GM12878 (cell line): Measurements from ENCODE around the gene ARHGEF38. TPM values are rescaled to one million over a fixed set of nuclear protein-coding genes. Genes with fewer than 3 reads are reported as not detected.

Experiments
- ATAC-seq: fragments of 200-7000 bp; cut with Tn5 transposase; 3 replicates; pipeline ENCODE4 v1.9.1; 2020; ENCODE audit warnings: mild to moderate bottlenecking, moderate library complexity
- BruUV-seq: library from RNA; stranded (reverse); fragments of 400-500 nt; replicated peaks from 2 replicates; lab custom pipeline; 2021; lab: Mats Ljungman, UMichigan
- CTCF ChIA-PET: fragments of 300-600 bp; sonication (Branson Sonifier 250); formaldehyde crosslinking; extraction: SDS; loops from one replicate; lab custom pipeline; 2021; ENCODE audit warnings: inconsistent platforms; lab: Yijun Ruan, JAX
- POLR2A ChIA-PET: fragments of 350-600 bp; formaldehyde crosslinking; extraction: SDS; loops from one replicate; lab custom pipeline; 2021; ENCODE audit warnings: inconsistent platforms; lab: Charles Lee
- RAD21 ChIA-PET: fragments of 300-600 bp; sonication (Branson Sonifier 250); formaldehyde crosslinking; loops from one replicate; lab custom pipeline; 2023; ENCODE audit warnings: antibody characterized with exemption; ENCODE audit not compliant: unreplicated experiment; lab: Charles Lee
- SMC1A ChIA-PET: fragments of 300-600 bp; sonication (Branson Sonifier 250); formaldehyde crosslinking; loops from one replicate; lab custom pipeline; 2023; ENCODE audit not compliant: unreplicated experiment, uncharacterized antibody; lab: Charles Lee
- DNase-seq: peaks from one replicate; pipeline ENCODE4 v3.0.0-alpha.2; 2011; ENCODE audit warnings: low read depth, low spot score
- FAIRE-seq: peaks from 3 replicates; lab custom pipeline; 2011; peaks lifted over from hg19 to GRCh38; lab: Jason Lieb, UNC
- H2AFZ ChIP-seq: 2 replicates; pipeline ENCODE4 v1.6.0; 2011; ENCODE audit warnings: low read depth, low read length, control low read depth; ENCODE audit not compliant: control insufficient read depth
- H3K27ac ChIP-seq: 2 replicates; pipeline ENCODE4 v1.5.1; 2011; ENCODE audit warnings: control low read depth; ENCODE audit not compliant: control insufficient read depth, insufficient read depth
- H3K27me3 ChIP-seq, 2 experiments: replicated peaks in 1 of 2; 2 replicates each; pipeline versions ENCODE4 v1.6.0 to v1.6.1; 2011; ENCODE audit warnings: low read length in 1 of 2; ENCODE audit not compliant: control insufficient read depth in 2 of 2, insufficient read depth in 2 of 2
- H3K36me3 ChIP-seq, 2 experiments: 2 replicates each; pipeline ENCODE4 v1.5.1; 2011; ENCODE audit warnings: low read length in 1 of 2; ENCODE audit not compliant: control insufficient read depth in 2 of 2, insufficient read depth in 2 of 2
- H3K4me1 ChIP-seq: 2 replicates; pipeline ENCODE4 v1.6.1; 2011; ENCODE audit warnings: mild to moderate bottlenecking, low read length, moderate library complexity, mixed read lengths; ENCODE audit not compliant: control insufficient read depth, insufficient read depth
- H3K4me2 ChIP-seq: 2 replicates; pipeline ENCODE4 v1.6.0; 2011; ENCODE audit warnings: control low read depth; ENCODE audit not compliant: control insufficient read depth, insufficient read depth
- H3K4me3 ChIP-seq: fragments of 200-600 bp; sonication (generic); 2 replicates; pipeline ENCODE4 v1.5.1; 2016
- H3K79me2 ChIP-seq: 2 replicates; pipeline ENCODE4 v1.6.0; 2011; ENCODE audit warnings: low read length; ENCODE audit not compliant: control insufficient read depth, insufficient read depth
- H3K9ac ChIP-seq: 2 replicates; pipeline ENCODE4 v1.8.0; 2011; ENCODE audit warnings: low read length, control low read depth, mixed read lengths; ENCODE audit not compliant: control insufficient read depth, insufficient read depth
- H3K9me3 ChIP-seq: replicated peaks from 3 replicates; pipeline ENCODE4 v1.5.1; 2011; ENCODE audit warnings: mild to moderate bottlenecking, low read length; ENCODE audit not compliant: control insufficient read depth, insufficient read depth
- H4K20me1 ChIP-seq: 2 replicates; pipeline ENCODE4 v1.6.0; 2011; ENCODE audit not compliant: control insufficient read depth, insufficient read depth
- BHLHE40 ChIP-seq, 2 experiments: fragments of 450-650 bp in 1 of 2; IDR thresholded peaks; 2 replicates each; pipeline ENCODE4 v1.6.1; 2011 to 2017; ENCODE audit warnings: low read depth in 2 of 2, borderline replicate concordance in 1 of 2, improper control_type of control experiment in 1 of 2, low read length in 1 of 2, mild to moderate bottlenecking in 1 of 2
- CEBPB ChIP-seq, 2 experiments: fragments of 150-350 bp in 1 of 2; IDR thresholded peaks; 2 replicates each; pipeline ENCODE4 v1.6.1; 2012 to 2014; ENCODE audit warnings: low read depth in 2 of 2, low read length in 2 of 2, borderline replicate concordance in 1 of 2, inconsistent platforms in 1 of 2
- CEBPZ ChIP-seq: fragments of 150-350 bp; IDR thresholded peaks from 2 replicates; pipeline ENCODE4 v1.6.1; 2016; ENCODE audit warnings: low read depth, low read length
- EGR1 ChIP-seq, 2 experiments: IDR thresholded peaks; 1 replicate in 1 of 2; 2 replicates in 1 of 2; pipeline ENCODE4 v1.6.1; 2011 to 2012; ENCODE audit warnings: low read depth in 2 of 2, low read length in 2 of 2, borderline replicate concordance in 1 of 2, mild to moderate bottlenecking in 1 of 2, moderate library complexity in 1 of 2
- ETV6 ChIP-seq, 2 experiments: fragments of 450-650 bp in 1 of 2; IDR thresholded peaks in 1 of 2; conservative IDR thresholded peaks in 1 of 2; 2 replicates each; pipeline ENCODE4 v1.6.1; 2014; ENCODE audit warnings: antibody characterized with exemption in 1 of 2, borderline replicate concordance in 1 of 2, low read depth in 1 of 2, mild to moderate bottlenecking in 1 of 2, moderate library complexity in 1 of 2
- FOXM1 ChIP-seq: IDR thresholded peaks from 2 replicates; pipeline ENCODE4 v1.6.1; 2012; ENCODE audit warnings: low read depth, mild to moderate bottlenecking, inconsistent platforms, low read length, moderate library complexity
- HDGF ChIP-seq: fragments of 450-650 bp; IDR thresholded peaks from 2 replicates; pipeline ENCODE4 v1.6.1; 2016; ENCODE audit warnings: antibody characterized with exemption
- IRF3 ChIP-seq: fragments of 450-650 bp; IDR thresholded peaks from 2 replicates; pipeline ENCODE4 v1.6.1; 2014; ENCODE audit warnings: mild to moderate bottlenecking
- JUNB ChIP-seq: IDR thresholded peaks from 2 replicates; pipeline ENCODE4 v1.6.1; 2016; ENCODE audit warnings: antibody characterized with exemption, mild to moderate bottlenecking
- PML ChIP-seq: IDR thresholded peaks from 2 replicates; pipeline ENCODE4 v1.6.1; 2012; ENCODE audit warnings: low read length, inconsistent platforms
- RBBP5 ChIP-seq: fragments of 200-600 bp; sonication (generic); conservative IDR thresholded peaks from 2 replicates; pipeline ENCODE4 v1.6.1; 2016
- RCOR1 ChIP-seq: conservative IDR thresholded peaks from 2 replicates; pipeline ENCODE4 v1.6.1; 2012; ENCODE audit warnings: low read depth, low read length, improper control_type of control experiment
- SMAD1 ChIP-seq: fragments of 450-650 bp; IDR thresholded peaks from 2 replicates; pipeline ENCODE4 v1.6.1; 2018; ENCODE audit warnings: mild to moderate bottlenecking, low read depth; ENCODE audit not compliant: partially characterized antibody
- SMC3 ChIP-seq: IDR thresholded peaks from 2 replicates; pipeline ENCODE4 v1.6.1; 2011; ENCODE audit warnings: low read length, improper control_type of control experiment, borderline replicate concordance
- SUZ12 ChIP-seq: fragments of 200-600 bp; sonication (generic); IDR thresholded peaks from one replicate; pipeline ENCODE4 v1.6.1; 2018; ENCODE audit warnings: antibody characterized with exemption, mild to moderate bottlenecking; ENCODE audit not compliant: unreplicated experiment
- WGBS: methylation state at CpG from one replicate; pipeline ENCODE4 v1.1.6; 2016; ENCODE audit warnings: low lambda C conversion rate; ENCODE audit not compliant: insufficient replicate concordance, insufficient coverage; ENCODE audit errors: missing lambda C conversion rate; 5-methylcytosine and 5-hydroxymethylcytosine counted together
- in situ Hi-C: fragments of 300-500 bp; cut with MboI; formaldehyde crosslinking; loops from 9 replicates; pipeline ENCODE4 v1.14.3; 2018; ENCODE audit warnings: mixed read lengths
- intact Hi-C: fragments of 100-400 bp; cut with micrococcal nuclease; formaldehyde crosslinking; loops from one replicate; pipeline ENCODE4 v1.14.2; 2022; ENCODE audit not compliant: unreplicated experiment
- polyA plus RNA-seq, 11 experiments: library from polyadenylated mRNA; depleted of rRNA in 4 of 11; unstranded in 6 of 11; stranded (reverse) in 5 of 11; fragments of >200 nt; fragmentation: Nextera tagmentation in 4 of 11; fragmentation: Illumina TruSeq in 1 of 11; extraction: Ambion mirVana in 4 of 11; extraction: Trizol in 1 of 11; gene quantifications; 1 replicate in 1 of 11; 2 replicates in 10 of 11; pipeline versions ENCODE4 v1.2.1 to v1.2.3, GENCODE V29; 2011 to 2016; ENCODE audit warnings: inconsistent platforms in 2 of 11, missing spikeins in 2 of 11, low read depth in 1 of 11
- total RNA-seq, 4 experiments: library from RNA; depleted of rRNA in 3 of 4; stranded (reverse); fragments of >200 nt in 3 of 4; fragmentation: Illumina TruSeq in 1 of 4; extraction: Trizol in 1 of 4; gene quantifications; 2 replicates each; pipeline versions ENCODE4 v1.2.1 to v1.2.3, GENCODE V29; 2013 to 2021
- TF ChIP-seq, protein P1 (sequence below): fragments of 450-650 bp; IDR thresholded peaks from 2 replicates; pipeline ENCODE4 v1.6.1; 2017; ENCODE audit warnings: mild to moderate bottlenecking, moderate library complexity

The ARHGEF38 gene
- total and polyA plus RNA-seq, 10 of the 15 experiments (the other 5 are each of a cell fraction or from before 2014, with no cell fraction given), result 0.01 to 1.1 (median 0.09) TPM; not detected in 2

- POLR2A ChIA-PET, result no interaction called here
- Histone ChIP-seq H3K27me3 (no peaks in the 10 kb centered on the region), H3K9me3 (no peaks in the 10 kb centered on the region), H3K9ac (no peak overlapping the region), H4K20me1 (no peaks in the 10 kb centered on the region), H3K36me3 (no peaks in the 10 kb centered on the region), H3K27ac (no peak overlapping the region), H3K4me3 (no peak overlapping the region), H3K4me2 (no peak overlapping the region), H2AFZ (no peak overlapping the region), H3K4me1 (peaks cover 8% of the 10 kb centered on the region; the same call in 1 of the 2 replicates), H3K79me2 (no peaks in the 10 kb centered on the region)
- WGBS, result 46% methylated on average over 2 of the region's 2 CpGs
- CTCF ChIA-PET, result interaction anchor here (1.6 to 2.5 kb wide), 2 partner anchors 11 to 156 kb away, joined by 7 to 12 read pairs; no protein-coding TSS in a partner anchor
- SMC1A ChIA-PET, result interaction anchor here (0.8 to 2.7 kb wide), 3 partner anchors 10 to 205 kb away, joined by 3 to 15 read pairs (median 4); no protein-coding TSS in a partner anchor
- BruUV-seq, result no TSS peak
- ATAC-seq (no peak), DNase-seq (no peak), FAIRE-seq (no peak)
- RAD21 ChIA-PET, result interaction anchor here (0.7 kb wide), 1 partner anchor 11 kb away, joined by 5 read pairs; no protein-coding TSS in a partner anchor
- intact Hi-C loops, result no loop called here
- in situ Hi-C loops, result no loop called here
- TF ChIP-seq PML (no peak), SMAD1 (no peak), RCOR1 (no peak), RBBP5 (no peak), HDGF (no peak), SUZ12 (no peak), IRF3 (no peak), CEBPB (IDR thresholded peaks at IDR 0.05; ENCODE audit: borderline replicate concordance in 1 of 2, low read depth in 2 of 2, low read length in 2 of 2) (no peak), FOXM1 (no peak), CEBPZ (no peak), BHLHE40 (IDR thresholded peaks at IDR 0.05; ENCODE audit: borderline replicate concordance in 1 of 2, low read depth in 2 of 2, low read length in 1 of 2) (no peak), EGR1 (IDR thresholded peaks at IDR 0.05; ENCODE audit: borderline replicate concordance in 1 of 2, low read depth in 2 of 2, low read length in 2 of 2) (no peak), ETV6 (conservative IDR thresholded peaks at IDR 0.05 in 1 of 2, IDR thresholded peaks at IDR 0.05 in 1 of 2; ENCODE audit: borderline replicate concordance in 1 of 2, low read depth in 1 of 2) (no peak), JUNB (no peak), SMC3 (no peak)
- TF ChIP-seq, protein P1, sequence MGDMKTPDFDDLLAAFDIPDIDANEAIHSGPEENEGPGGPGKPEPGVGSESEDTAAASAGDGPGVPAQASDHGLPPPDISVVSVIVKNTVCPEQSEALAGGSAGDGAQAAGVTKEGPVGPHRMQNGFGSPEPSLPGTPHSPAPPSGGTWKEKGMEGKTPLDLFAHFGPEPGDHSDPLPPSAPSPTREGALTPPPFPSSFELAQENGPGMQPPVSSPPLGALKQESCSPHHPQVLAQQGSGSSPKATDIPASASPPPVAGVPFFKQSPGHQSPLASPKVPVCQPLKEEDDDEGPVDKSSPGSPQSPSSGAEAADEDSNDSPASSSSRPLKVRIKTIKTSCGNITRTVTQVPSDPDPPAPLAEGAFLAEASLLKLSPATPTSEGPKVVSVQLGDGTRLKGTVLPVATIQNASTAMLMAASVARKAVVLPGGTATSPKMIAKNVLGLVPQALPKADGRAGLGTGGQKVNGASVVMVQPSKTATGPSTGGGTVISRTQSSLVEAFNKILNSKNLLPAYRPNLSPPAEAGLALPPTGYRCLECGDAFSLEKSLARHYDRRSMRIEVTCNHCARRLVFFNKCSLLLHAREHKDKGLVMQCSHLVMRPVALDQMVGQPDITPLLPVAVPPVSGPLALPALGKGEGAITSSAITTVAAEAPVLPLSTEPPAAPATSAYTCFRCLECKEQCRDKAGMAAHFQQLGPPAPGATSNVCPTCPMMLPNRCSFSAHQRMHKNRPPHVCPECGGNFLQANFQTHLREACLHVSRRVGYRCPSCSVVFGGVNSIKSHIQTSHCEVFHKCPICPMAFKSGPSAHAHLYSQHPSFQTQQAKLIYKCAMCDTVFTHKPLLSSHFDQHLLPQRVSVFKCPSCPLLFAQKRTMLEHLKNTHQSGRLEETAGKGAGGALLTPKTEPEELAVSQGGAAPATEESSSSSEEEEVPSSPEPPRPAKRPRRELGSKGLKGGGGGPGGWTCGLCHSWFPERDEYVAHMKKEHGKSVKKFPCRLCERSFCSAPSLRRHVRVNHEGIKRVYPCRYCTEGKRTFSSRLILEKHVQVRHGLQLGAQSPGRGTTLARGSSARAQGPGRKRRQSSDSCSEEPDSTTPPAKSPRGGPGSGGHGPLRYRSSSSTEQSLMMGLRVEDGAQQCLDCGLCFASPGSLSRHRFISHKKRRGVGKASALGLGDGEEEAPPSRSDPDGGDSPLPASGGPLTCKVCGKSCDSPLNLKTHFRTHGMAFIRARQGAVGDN, result no peak
These were observed 42.2 kb upstream of the ARHGEF38 start for GRCh38 chr4:105510245-105510644.
